Measurements from ENCODE around the gene EMILIN3.
A peak's percentile ranks its signal among the peaks of the same experiment; 100 is the strongest.

EMILIN3 gene

GRCh38 chr20:41366546-41367392 is at the start of gene EMILIN3:
TSS of gene EMILIN3 (minus strand) at chr20:41366818. CDS start at chr20:41366634, 184 bp downstream.
- no peak for DNase-seq (ENCODE audit: low read depth)

GRCh38 chr20:41415191-41415590 is 48.6 kb upstream of the EMILIN3 start:
- DNase-seq (ENCODE audit: low read depth) = no peak

- no peak for DNase-seq (ENCODE audit: low read depth)
These were observed 46.6 kb upstream of the EMILIN3 start for GRCh38 chr20:41413169-41413568.

GRCh38 chr20:41412324-41413120 is 45.9 kb upstream of the EMILIN3 start:
- no peak for DNase-seq (ENCODE audit: low read depth)

- peak; percentile 62 for DNase-seq (ENCODE audit: low read depth)
These were observed 44.8 kb upstream of the EMILIN3 start for GRCh38 chr20:41411391-41411847.

GRCh38 chr20:41408986-41409385 is 42.4 kb upstream of the EMILIN3 start:
- DNase-seq (ENCODE audit: low read depth) = no peak

GRCh38 chr20:41408156-41408794 is 41.7 kb upstream of the EMILIN3 start:
- DNase-seq (ENCODE audit: low read depth) = no peak

- no peak for DNase-seq (ENCODE audit: low read depth)
These were observed 41.0 kb upstream of the EMILIN3 start for GRCh38 chr20:41407607-41408006.

GRCh38 chr20:41406896-41407444 is 40.4 kb upstream of the EMILIN3 start:
- DNase-seq (ENCODE audit: low read depth) = no peak

- no peak for DNase-seq (ENCODE audit: low read depth)
These were observed 39.7 kb upstream of the EMILIN3 start for GRCh38 chr20:41406353-41406752.

GRCh38 chr20:41405436-41405835 is 38.8 kb upstream of the EMILIN3 start:
- no peak for DNase-seq (ENCODE audit: low read depth)

GRCh38 chr20:41403604-41404003 is 37.0 kb upstream of the EMILIN3 start:
- no peak for DNase-seq (ENCODE audit: low read depth)

GRCh38 chr20:41398408-41398807 is 31.8 kb upstream of the EMILIN3 start:
- peak; percentile 44 for DNase-seq (ENCODE audit: low read depth)

GRCh38 chr20:41395667-41396664 is 29.3 kb upstream of the EMILIN3 start:
- DNase-seq (ENCODE audit: low read depth) = no peak

GRCh38 chr20:41394931-41395666 is 28.5 kb upstream of the EMILIN3 start:
- no peak for DNase-seq (ENCODE audit: low read depth)

- no peak for DNase-seq (ENCODE audit: low read depth)
These were observed 27.5 kb upstream of the EMILIN3 start for GRCh38 chr20:41394081-41394480.

GRCh38 chr20:41393705-41394066 is 27.1 kb upstream of the EMILIN3 start:
- no peak for DNase-seq (ENCODE audit: low read depth)

GRCh38 chr20:41392871-41393704 is 26.5 kb upstream of the EMILIN3 start:
- DNase-seq (ENCODE audit: low read depth) = peak; percentile 63

GRCh38 chr20:41392295-41392694 is 25.7 kb upstream of the EMILIN3 start:
- no peak for DNase-seq (ENCODE audit: low read depth)

Measured in fibroblast of gingiva (primary cell).